HFFc6 (cell line): ENCODE data around the gene XRCC2. TPM values are rescaled to one million over a fixed set of nuclear protein-coding genes. Genes with fewer than 3 reads are reported as not detected.

Source experiments
- DNase-seq: peaks from one replicate; pipeline ENCODE4 v3.0.0-alpha.2; 2018
- H3K27ac Mint-ChIP-seq: 2 replicates; pipeline ENCODE4 v1.8.0; 2020; ENCODE audit warnings: mild to moderate bottlenecking, mixed read lengths
- H3K27me3 Mint-ChIP-seq: 2 replicates; pipeline ENCODE4 v1.8.0; 2021; ENCODE audit warnings: mild to moderate bottlenecking, moderate library complexity, mixed read lengths; ENCODE audit not compliant: insufficient read depth
- H3K36me3 Mint-ChIP-seq: 2 replicates; pipeline ENCODE4 v1.8.0; 2021; ENCODE audit warnings: low read depth, mixed read lengths
- H3K4me1 Mint-ChIP-seq: 2 replicates; pipeline ENCODE4 v1.8.0; 2020; ENCODE audit warnings: low read depth, mixed read lengths
- H3K4me3 Mint-ChIP-seq: 2 replicates; pipeline ENCODE4 v1.8.0; 2020; ENCODE audit warnings: mild to moderate bottlenecking, moderate library complexity, mixed read lengths
- H3K9me3 Mint-ChIP-seq: 2 replicates; pipeline ENCODE4 v1.8.0; 2020; ENCODE audit warnings: mild to moderate bottlenecking, mixed read lengths
- CTCF ChIP-seq: fragments of 200-600 bp; sonication (generic); IDR thresholded peaks from 2 replicates; pipeline ENCODE4 v1.5.0; 2021; ENCODE audit warnings: antibody characterized with exemption, mild to moderate bottlenecking
- total RNA-seq, 6 experiments: library from RNA; stranded (reverse); fragmentation: NEBNext Ultra II Directional; extraction: Animal tissue kit (Norgen Biotek cat#: 25700); gene quantifications; 2 replicates in 1 of 6; 3 replicates in 5 of 6; pipeline ENCODE4 v1.2.3, GENCODE V29; 2021

The XRCC2 gene
- total RNA-seq, 6 experiments from 2014 or later = 1.8 to 3.8 (median 3.4) TPM

DNA sequence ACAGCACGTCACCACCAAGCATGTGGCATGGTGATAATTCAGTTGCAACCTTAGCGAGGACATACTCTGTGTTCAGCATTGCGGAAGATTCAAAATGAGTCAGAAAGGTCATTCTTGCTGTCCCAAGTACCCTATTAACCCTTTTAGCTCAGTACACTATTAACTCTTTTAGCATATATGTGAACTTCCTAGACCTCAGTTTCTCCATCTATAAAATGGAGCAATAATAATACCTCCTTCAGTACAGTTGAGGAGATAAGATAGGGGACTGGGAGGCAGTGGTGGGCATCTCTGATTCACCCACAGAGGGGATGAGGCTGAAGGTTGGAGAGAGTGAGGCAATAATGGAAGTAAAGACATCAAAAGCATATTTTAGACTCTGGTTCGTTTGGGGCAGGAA, 67.3 kb downstream of the XRCC2 start:
- H3K36me3 Mint-ChIP-seq = no peaks in the 10 kb centered on the region
- H3K4me1 Mint-ChIP-seq = no peaks in the 10 kb centered on the region
- no peak overlapping the region for H3K27ac Mint-ChIP-seq
- TF ChIP-seq CTCF = no peak
- no peak overlapping the region for H3K4me3 Mint-ChIP-seq
- H3K9me3 Mint-ChIP-seq = no peaks in the 10 kb centered on the region
- no peak for DNase-seq
- H3K27me3 Mint-ChIP-seq = peaks cover 11% of the 10 kb centered on the region

GRCh38 chr7:152608208-152608607, 67.7 kb downstream of the XRCC2 start:
- no peaks in the 10 kb centered on the region for H3K4me1 Mint-ChIP-seq
- H3K9me3 Mint-ChIP-seq = no peaks in the 10 kb centered on the region
- no peak overlapping the region for H3K27ac Mint-ChIP-seq
- no peak overlapping the region for H3K4me3 Mint-ChIP-seq
- no peak for TF ChIP-seq CTCF
- H3K27me3 Mint-ChIP-seq = peaks cover 11% of the 10 kb centered on the region
- no peaks in the 10 kb centered on the region for H3K36me3 Mint-ChIP-seq
- no peak for DNase-seq

DNA sequence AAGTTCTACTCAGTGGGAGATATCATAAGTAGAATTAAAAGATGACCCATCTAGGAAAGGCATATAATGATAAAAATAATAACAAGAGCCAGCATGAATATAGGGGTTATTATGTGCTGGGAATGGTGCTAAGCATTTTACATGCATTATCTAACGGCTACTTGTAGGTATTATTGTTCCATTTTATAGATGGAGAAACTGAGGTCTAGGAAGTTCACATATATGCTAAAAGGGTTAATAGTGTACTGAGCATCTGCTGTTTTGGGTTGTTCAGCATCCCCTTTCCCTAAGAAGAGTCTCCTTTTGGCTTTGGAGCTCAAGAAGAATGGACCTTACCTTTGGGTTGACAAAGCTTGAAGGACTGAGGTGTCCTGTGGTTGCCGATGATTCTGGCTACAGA, 68.9 kb downstream of the XRCC2 start:
- Mint-ChIP-seq H3K4me3 (no peak overlapping the region), H3K27me3 (peaks cover 9% of the 10 kb centered on the region), H3K27ac (no peak overlapping the region), H3K9me3 (no peaks in the 10 kb centered on the region), H3K36me3 (no peaks in the 10 kb centered on the region), H3K4me1 (no peaks in the 10 kb centered on the region)
- DNase-seq = no peak
- no peak for TF ChIP-seq CTCF

- TF ChIP-seq CTCF = no peak
- Mint-ChIP-seq H3K36me3 (no peaks in the 10 kb centered on the region), H3K27me3 (peaks cover 14% of the 10 kb centered on the region), H3K4me3 (no peak overlapping the region), H3K27ac (no peak overlapping the region), H3K9me3 (no peaks in the 10 kb centered on the region), H3K4me1 (no peaks in the 10 kb centered on the region)
- DNase-seq = no peak
Observed at GRCh38 chr7:152602962-152603361, 73.0 kb downstream of the XRCC2 start.

DNA sequence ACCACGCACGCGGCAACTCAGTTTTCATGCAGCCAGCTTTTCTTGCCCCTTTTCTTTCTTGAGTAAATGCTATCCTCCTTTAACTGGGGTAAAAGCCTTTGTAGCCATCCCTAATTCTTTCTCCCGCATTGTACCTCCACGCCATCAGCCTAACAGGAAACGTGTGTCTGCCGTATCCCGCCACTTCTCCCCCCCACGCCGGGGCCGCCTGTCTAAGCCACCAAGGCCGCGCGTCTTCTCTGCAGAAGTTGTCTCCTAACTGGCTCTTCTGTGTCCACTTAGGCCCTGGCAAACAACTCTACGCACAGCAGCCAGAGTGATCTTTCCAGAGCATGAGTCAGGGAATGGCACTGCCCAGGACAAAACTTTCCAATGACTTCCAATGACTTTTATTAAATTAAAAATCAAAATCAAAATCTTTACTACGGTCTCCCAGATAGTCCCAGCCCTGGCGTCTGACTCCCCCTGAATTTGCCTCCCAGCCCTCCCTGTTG, 74.6 kb downstream of the XRCC2 start:
- Mint-ChIP-seq H3K9me3 (no peaks in the 10 kb centered on the region), H3K4me1 (peaks cover 7% of the 10 kb centered on the region; the same call in 1 of the 2 replicates), H3K4me3 (no peak overlapping the region), H3K36me3 (no peaks in the 10 kb centered on the region), H3K27ac (no peak overlapping the region), H3K27me3 (peaks cover 13% of the 10 kb centered on the region)
- no peak for DNase-seq
- TF ChIP-seq CTCF = no peak

- Mint-ChIP-seq H3K4me1 (peaks cover 7% of the 10 kb centered on the region; the same call in 1 of the 2 replicates), H3K36me3 (no peaks in the 10 kb centered on the region), H3K4me3 (no peak overlapping the region), H3K27ac (no peak overlapping the region), H3K27me3 (peaks cover 13% of the 10 kb centered on the region), H3K9me3 (peaks cover 4% of the 10 kb centered on the region; the same call in 1 of the 2 replicates)
- no peak for DNase-seq
- no peak for TF ChIP-seq CTCF
Observed at GRCh38 chr7:152600266-152600665, 75.7 kb downstream of the XRCC2 start.
